GM19099 (cell line): ENCODE measurements around the gene CDH23.

Experiments used
- POLR2A ChIP-seq: IDR thresholded peaks from 3 replicates; pipeline ENCODE4 v1.6.1; 2011; ENCODE audit warnings: low read depth; ENCODE audit not compliant: insufficient read length; ENCODE audit errors: extremely low read depth

CDH23 gene

GRCh38 chr10:71618598-71618997, 221.9 kb downstream of the CDH23 start:
- no peak for TF ChIP-seq POLR2A

DNA sequence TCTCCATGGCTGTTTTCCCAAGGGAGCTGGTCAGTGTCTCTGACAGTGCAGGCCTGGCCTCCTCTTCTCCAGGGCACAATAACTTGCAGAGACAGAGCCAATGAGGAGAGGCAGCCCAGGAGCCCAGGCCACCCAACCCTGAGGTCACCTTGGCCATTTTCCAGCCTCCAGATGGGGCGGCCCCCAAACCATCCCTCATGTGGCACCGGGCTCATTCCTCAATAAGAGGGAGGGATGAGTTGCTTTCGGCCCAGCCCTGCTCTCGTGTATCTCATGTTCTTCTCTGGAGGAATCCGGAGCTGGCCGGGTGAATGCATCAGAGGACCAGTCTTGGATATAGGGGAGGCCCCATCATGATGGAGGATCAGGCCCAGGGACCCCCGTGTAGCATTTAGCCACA, 223.9 kb downstream of the CDH23 start:
- no peak for TF ChIP-seq POLR2A

DNA sequence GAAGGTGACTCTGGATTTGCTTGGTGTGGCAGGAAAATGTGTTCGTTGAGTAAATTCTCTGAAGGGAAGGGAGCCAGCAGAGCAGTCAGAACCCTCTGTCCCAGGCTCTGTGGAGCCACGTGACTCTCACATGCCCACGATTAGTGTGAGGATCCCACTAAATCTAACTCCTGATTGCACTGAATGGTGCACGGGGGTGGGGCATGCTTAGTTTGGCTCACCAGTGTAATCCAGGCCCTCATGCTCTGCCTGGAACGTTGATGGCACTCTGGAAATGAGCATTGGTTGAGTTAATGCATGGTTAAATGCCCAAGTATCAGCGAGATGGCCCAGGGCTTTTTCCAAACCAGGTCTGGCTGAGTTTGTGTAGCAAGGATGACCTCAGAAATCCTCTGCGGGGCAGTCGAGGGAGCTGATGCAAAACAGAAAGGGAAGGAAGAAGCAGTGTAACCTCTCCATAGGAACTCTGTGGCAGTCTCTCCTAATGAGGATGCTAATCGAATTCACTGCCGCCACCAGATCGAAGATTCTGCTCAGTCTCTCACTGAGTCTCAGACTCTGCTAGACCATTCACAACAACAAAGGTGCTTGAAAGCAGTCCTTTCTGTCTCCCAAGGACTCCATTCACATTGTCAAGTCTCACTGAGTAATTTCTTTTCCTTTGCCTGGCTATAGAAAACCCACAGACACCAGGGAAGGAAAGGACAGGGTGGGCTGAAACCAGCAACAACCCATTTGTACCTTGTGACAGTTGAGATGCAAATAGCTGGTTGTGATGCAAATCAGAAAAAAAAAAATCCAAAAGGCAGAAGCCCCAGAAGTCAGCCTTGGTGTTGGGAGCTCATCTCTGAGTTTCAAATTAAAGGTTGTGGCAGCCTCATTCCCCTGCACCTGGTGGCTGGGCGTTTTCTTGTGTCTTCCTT, 224.8 kb downstream of the CDH23 start:
- no peak for TF ChIP-seq POLR2A

DNA sequence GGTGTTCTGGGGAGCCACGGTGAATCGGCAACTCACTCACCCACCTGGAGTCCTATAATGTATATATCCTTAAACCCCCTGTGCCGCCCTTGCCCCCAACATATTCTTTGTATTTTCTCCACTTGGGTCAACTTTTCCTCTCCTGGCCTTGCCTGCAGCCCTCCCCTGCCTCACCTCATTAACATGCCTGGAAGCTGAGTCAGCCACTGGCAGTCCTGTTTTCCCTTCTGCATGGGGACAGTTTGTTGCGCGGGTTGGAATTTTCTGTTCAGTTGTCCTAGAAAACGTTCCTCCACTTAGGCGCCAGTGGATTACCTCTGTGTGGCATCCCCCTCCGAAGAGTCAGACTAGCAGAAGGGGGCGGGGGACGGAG, 225.4 kb downstream of the CDH23 start:
- no peak for TF ChIP-seq POLR2A

- TF ChIP-seq POLR2A, result no peak
These were observed 225.9 kb downstream of the CDH23 start for GRCh38 chr10:71622616-71623015.

- TF ChIP-seq POLR2A, result no peak
These were observed 226.6 kb downstream of the CDH23 start for GRCh38 chr10:71623098-71623985.

DNA sequence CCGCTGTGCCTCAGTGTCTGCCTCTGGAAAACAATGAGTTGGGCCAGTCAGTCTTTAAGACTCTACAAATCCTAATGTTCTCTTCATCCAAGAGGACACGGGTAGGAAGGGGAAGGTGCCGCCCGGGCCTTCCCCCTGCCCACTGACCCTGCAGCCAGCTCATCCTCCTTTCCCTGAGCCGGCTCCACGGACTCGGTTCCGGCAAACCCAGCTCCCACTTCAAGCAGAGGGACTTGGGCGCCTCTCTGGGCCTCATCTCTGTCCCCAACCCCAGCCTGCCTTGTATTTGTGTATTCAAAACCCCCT, 227.2 kb downstream of the CDH23 start:
- no peak for TF ChIP-seq POLR2A

GRCh38 chr10:71625445-71626175, 228.9 kb downstream of the CDH23 start:
- TF ChIP-seq POLR2A, result no peak

DNA sequence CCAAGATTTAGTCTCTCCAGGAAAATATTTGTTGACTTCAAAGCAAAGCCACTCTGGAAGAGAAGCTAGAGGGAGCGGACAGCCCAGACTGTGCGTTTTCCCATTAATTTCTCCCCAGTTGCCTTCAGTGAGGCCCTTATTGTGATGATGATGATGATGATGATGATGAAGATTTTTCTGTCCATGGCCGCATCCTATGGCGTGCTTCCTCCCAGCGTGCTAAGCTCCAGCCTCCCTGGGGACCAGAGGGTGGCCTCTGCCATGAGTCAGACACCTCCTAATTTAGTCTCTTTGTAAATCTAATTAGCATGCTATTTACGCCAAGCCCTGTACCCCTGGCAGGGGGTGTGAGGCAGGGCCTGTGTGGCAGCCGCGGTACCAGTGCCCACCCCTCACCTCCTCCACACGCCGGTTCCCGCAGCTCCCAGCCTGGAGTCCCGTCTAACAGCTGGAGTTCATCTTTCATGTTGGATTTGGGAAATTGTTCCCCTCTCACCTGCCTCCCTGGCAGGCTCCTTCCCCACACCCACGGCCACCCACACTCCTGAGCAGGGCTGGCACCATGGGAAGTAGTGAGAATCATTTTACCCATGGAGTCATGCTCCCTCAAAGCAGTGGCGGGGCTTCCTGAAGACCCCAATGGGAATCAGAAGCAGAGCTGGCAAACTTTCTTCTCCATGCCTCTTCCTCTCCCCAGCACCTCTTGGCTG, 230.7 kb downstream of the CDH23 start:
- no peak for TF ChIP-seq POLR2A

- no peak for TF ChIP-seq POLR2A
These were observed 231.2 kb downstream of the CDH23 start for GRCh38 chr10:71627956-71628355.

DNA sequence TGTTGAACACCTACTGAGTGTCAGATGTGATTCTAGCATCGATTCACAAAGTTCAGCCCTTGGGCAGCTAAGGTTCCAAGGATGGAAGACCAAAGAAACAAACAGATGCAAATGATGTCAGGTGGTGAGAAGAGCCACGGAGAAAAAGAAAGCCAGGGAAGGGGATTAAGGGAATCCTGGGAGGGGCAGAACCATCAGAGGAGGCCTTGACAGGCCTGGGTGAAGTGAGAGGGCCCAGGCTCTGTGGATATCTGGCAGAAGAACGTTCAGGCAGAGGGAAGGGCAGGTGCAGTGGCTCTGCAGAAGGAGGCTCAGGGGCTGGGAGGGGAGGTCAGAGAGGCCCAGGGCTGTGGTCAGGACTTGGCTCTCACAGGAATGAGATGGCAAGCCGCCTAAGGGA, 232.4 kb downstream of the CDH23 start:
- TF ChIP-seq POLR2A, result no peak

DNA sequence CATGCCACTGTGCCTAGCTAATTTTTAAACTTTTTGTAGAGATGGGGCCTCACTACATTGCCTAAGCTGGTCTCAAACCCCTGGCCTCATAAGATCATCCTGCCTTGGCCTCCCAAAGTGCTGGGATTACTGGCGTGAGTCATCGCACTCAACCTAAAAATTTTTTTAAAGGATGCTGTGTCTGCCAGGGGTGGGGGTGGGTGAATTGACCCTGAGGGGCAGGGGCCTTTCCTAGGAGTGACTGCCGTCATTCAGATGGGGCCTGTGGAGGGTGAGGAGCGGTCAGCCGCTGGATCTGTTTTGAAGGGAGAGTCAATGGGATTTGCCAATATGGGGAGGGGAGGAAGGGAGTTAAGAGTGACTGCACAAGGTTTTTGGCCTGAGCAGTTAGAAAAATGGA, 233.4 kb downstream of the CDH23 start:
- no peak for TF ChIP-seq POLR2A

- TF ChIP-seq POLR2A, result no peak
These were observed 234.5 kb downstream of the CDH23 start for GRCh38 chr10:71631007-71631861.
